Tibial artery (tissue), 4 donors: ENCODE measurements around the gene SYNJ2.

ENCODE experiments used
- DNase-seq, 2 donors: peaks; one replicate each; pipeline ENCODE4 v3.0.0-alpha.2; 2019
- H3K27ac ChIP-seq, 2 donors: fragments of 200-600 bp; sonication (generic) in 1 of 2; 1 replicate in 1 of 2; 2 replicates in 1 of 2; pipeline ENCODE4 v1.5.1; 2018 to 2019; ENCODE audit warnings: mild to moderate bottlenecking in 1 of 2
- H3K27me3 ChIP-seq, 2 donors: fragments of 200-600 bp; sonication (generic) in 1 of 2; one replicate each; pipeline versions ENCODE4 v1.5.1 to v1.6.0; 2016 to 2019
- H3K36me3 ChIP-seq, 3 donors: fragments of 200-600 bp; sonication (generic) in 2 of 3; one replicate each; pipeline ENCODE4 v1.5.1; 2016 to 2019; ENCODE audit warnings: mild to moderate bottlenecking in 2 of 3
- H3K4me1 ChIP-seq, 4 donors: fragments of 200-600 bp; sonication (generic) in 2 of 4; 1 replicate in 3 of 4; 2 replicates in 1 of 4; pipeline ENCODE4 v1.5.1; 2016 to 2019
- H3K4me3 ChIP-seq, 2 donors: fragments of 200-600 bp; sonication (generic) in 1 of 2; 1 replicate in 1 of 2; 2 replicates in 1 of 2; pipeline ENCODE4 v1.5.1; 2018 to 2019; ENCODE audit warnings: mild to moderate bottlenecking in 2 of 2
- H3K9me3 ChIP-seq, 3 donors: fragments of 200-600 bp; sonication (generic) in 1 of 3; one replicate each; pipeline ENCODE4 v1.5.1; 2016 to 2019
- CTCF ChIP-seq, 2 experiments: fragments of 200-600 bp in 1 of 2; fragments of 450-650 bp in 1 of 2; IDR thresholded peaks; one replicate each; pipeline ENCODE4 v1.5.1; 2017 to 2019; ENCODE audit warnings: antibody characterized with exemption in 2 of 2, mild to moderate bottlenecking in 1 of 2, moderate library complexity in 1 of 2
- intact Hi-C: fragments of 100-400 bp; cut with DNase I; formaldehyde crosslinking; loops from one replicate; pipeline ENCODE4 v1.15.0; 2023; ENCODE audit warnings: low total_unique reads

The SYNJ2 gene

GRCh38 chr6:158047563-158048323 lies 66.1 kb downstream of the SYNJ2 start:
- H3K27ac ChIP-seq = peak overlapping the region; percentile 95 to 96

DNA sequence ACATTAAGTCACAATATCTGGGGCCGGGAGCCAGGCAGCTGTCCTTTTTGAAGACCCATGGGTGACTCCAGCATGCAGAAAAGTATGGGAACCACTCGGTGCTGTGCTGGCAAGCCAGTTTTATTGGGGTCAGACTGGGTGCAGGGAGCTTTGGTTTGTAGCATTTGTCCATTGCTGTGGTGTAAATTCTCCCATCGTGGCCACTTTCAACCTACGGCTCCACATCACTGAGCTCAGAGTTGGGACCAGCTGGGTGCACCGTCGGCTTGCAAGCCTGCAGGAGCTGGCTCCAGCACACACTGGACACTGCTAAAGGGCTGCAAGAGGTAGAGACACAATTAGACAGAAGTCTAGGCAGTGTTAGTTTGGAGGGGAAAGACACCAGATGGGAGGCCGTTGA lies 66.9 kb downstream of the SYNJ2 start:
- no peak for TF ChIP-seq CTCF (IDR thresholded peaks at IDR 0.05)
- Histone ChIP-seq H3K9me3 (no peaks in the 10 kb centered on the region), H3K27me3 (no peaks in the 10 kb centered on the region), H3K4me3 (no peak overlapping the region), H3K27ac (no peak overlapping the region), H3K36me3 (peaks cover 0 to 14% (median 0%) of the 10 kb centered on the region in 3 donors), H3K4me1 (peaks cover 0 to 33% (median 18%) of the 10 kb centered on the region in 4 donors)
- no peak for DNase-seq
- intact Hi-C loops = no loop called here

More at GRCh38 chr6:158047563-158048323, 66.1 kb downstream of the SYNJ2 start:
- intact Hi-C loops = no loop called here
- H3K9me3 ChIP-seq = no peaks in the 10 kb centered on the region
- H3K4me1 ChIP-seq = peaks cover 4 to 41% (median 26%) of the 10 kb centered on the region in 4 donors
- no peaks in the 10 kb centered on the region for H3K27me3 ChIP-seq
- peaks cover 0 to 10% (median 0%) of the 10 kb centered on the region in 3 donors for H3K36me3 ChIP-seq
- no peak overlapping the region for H3K4me3 ChIP-seq
- no peak for TF ChIP-seq CTCF (IDR thresholded peaks at IDR 0.05)
- peak; percentile 15 to 56 for DNase-seq

DNA sequence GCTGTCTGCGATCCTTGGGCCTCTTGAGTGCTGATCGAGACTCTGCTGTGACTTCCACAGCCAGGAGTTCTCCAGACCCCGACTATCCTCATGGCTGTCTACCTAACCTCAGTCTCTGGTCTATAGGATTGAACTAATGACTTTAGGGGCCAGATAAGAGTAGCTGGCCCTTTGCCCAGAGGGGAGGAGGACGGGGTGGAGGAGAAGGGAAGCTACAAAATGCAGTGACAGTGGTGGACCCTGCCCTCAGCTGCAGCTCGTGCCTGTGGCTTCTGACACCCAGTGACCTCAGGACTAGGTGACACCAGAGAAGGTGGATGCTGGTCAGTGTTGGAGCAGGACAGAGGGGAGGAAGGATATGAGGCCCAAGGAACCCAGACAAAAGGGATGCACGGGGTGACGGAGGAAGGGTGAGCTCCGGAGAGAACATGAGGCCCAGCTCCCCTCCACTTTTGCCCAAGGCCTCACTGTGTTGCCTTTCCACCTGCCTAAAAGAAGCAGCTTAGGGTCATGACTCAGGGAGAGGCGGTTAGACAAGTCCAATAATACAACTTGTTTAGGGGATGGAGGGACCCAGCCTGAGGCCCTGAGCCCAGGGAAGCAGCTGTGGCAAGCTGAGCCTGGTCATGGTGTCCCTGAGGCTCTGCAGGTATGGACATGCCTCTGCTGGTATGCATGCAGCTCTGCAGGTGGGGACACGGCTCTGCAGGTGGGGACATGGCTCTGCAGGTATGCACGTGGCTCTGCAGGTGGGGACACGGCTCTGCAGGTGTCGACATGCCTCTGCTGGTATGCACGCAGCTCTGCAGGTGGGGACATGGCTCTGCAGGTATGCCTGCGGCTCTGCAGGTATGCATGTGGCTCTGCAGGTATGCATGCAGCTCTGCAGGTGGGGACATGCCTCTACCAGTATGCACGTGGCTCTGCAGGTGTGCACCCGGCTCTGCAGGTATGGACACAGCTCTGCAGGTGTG lies 67.7 kb downstream of the SYNJ2 start:
- intact Hi-C loops = no loop called here
- H3K27ac ChIP-seq = no peak overlapping the region
- no peak for DNase-seq
- no peak for TF ChIP-seq CTCF (IDR thresholded peaks at IDR 0.05)
- H3K4me3 ChIP-seq = no peak overlapping the region
- H3K4me1 ChIP-seq = peaks cover 0 to 25% (median 10%) of the 10 kb centered on the region in 4 donors
- no peaks in the 10 kb centered on the region for H3K27me3 ChIP-seq
- no peaks in the 10 kb centered on the region for H3K9me3 ChIP-seq
- peaks cover 0 to 19% (median 0%) of the 10 kb centered on the region in 3 donors for H3K36me3 ChIP-seq

GRCh38 chr6:158050107-158050735 lies 68.6 kb downstream of the SYNJ2 start:
- peaks cover 0 to 16% (median 6%) of the 10 kb centered on the region in 4 donors for H3K4me1 ChIP-seq
- no peak overlapping the region for H3K4me3 ChIP-seq
- intact Hi-C loops = no loop called here
- no peaks in the 10 kb centered on the region for H3K9me3 ChIP-seq
- no peak overlapping the region for H3K27ac ChIP-seq
- peaks cover 0 to 26% (median 0%) of the 10 kb centered on the region in 3 donors for H3K36me3 ChIP-seq
- no peaks in the 10 kb centered on the region for H3K27me3 ChIP-seq
- no peak for TF ChIP-seq CTCF (IDR thresholded peaks at IDR 0.05)
- peak in 1 of 2 donors; percentile 7 for DNase-seq

- H3K27me3 ChIP-seq = no peaks in the 10 kb centered on the region
- no peak overlapping the region for H3K27ac ChIP-seq
- no peak for DNase-seq
- no peaks in the 10 kb centered on the region for H3K9me3 ChIP-seq
- peaks cover 0 to 10% (median 4%) of the 10 kb centered on the region in 4 donors for H3K4me1 ChIP-seq
- peaks cover 0 to 26% (median 0%) of the 10 kb centered on the region in 3 donors for H3K36me3 ChIP-seq
- TF ChIP-seq CTCF (IDR thresholded peaks at IDR 0.05) = no peak
- H3K4me3 ChIP-seq = no peak overlapping the region
- intact Hi-C loops = no loop called here
Observed at GRCh38 chr6:158050955-158051354, 69.3 kb downstream of the SYNJ2 start.
